Fibroblast of upper back skin (primary cell): ENCODE results near the gene GRK5.
"Not testable (repeated sequence)": the region's sequence is repeated elsewhere in the genome, so short reads cannot be mapped to it uniquely, and the experiment has no call there.

Experiments used
- DNase-seq: peaks from one replicate; pipeline ENCODE4 v3.0.0-alpha.2; 2013

Gene GRK5

GRCh38 chr10:119425102-119425880 is 217.9 kb downstream of the GRK5 start:
- DNase-seq: no peak

GRCh38 chr10:119425881-119426170 is 218.5 kb downstream of the GRK5 start:
- no peak for DNase-seq

GRCh38 chr10:119426699-119427098 is 219.3 kb downstream of the GRK5 start:
- no peak for DNase-seq

- DNase-seq: no peak
Observed at GRCh38 chr10:119427263-119427864, 220.0 kb downstream of the GRK5 start.

- peak; percentile 63 for DNase-seq
Observed at GRCh38 chr10:119428789-119429188, 221.4 kb downstream of the GRK5 start.

GRCh38 chr10:119429771-119430170 is 222.4 kb downstream of the GRK5 start:
- DNase-seq: no peak

GRCh38 chr10:119431034-119431772 is 223.8 kb downstream of the GRK5 start:
- no peak for DNase-seq

- no peak for DNase-seq
Observed at GRCh38 chr10:119431773-119432135, 224.4 kb downstream of the GRK5 start.

- not testable (repeated sequence) for DNase-seq
Observed at GRCh38 chr10:119434942-119435341, 227.6 kb downstream of the GRK5 start.

- DNase-seq: no peak
Observed at GRCh38 chr10:119438717-119439116, 231.3 kb downstream of the GRK5 start.

GRCh38 chr10:119439922-119440321 is 232.6 kb downstream of the GRK5 start:
- no peak for DNase-seq

GRCh38 chr10:119441151-119441821 is 233.9 kb downstream of the GRK5 start:
- DNase-seq: peak; percentile 83

- DNase-seq: no peak
Observed at GRCh38 chr10:119441921-119442757, 234.8 kb downstream of the GRK5 start.

GRCh38 chr10:119442758-119443060 is 235.3 kb downstream of the GRK5 start:
- DNase-seq: no peak

GRCh38 chr10:119443441-119443840 is 236.1 kb downstream of the GRK5 start:
- no peak for DNase-seq

GRCh38 chr10:119443970-119444660 is 236.7 kb downstream of the GRK5 start:
- no peak for DNase-seq

GRCh38 chr10:119444866-119445265 is 237.5 kb downstream of the GRK5 start:
- DNase-seq: no peak

GRCh38 chr10:119445311-119445934 is 238.1 kb downstream of the GRK5 start:
- peak; percentile 67 for DNase-seq

GRCh38 chr10:119445935-119446317 is 238.6 kb downstream of the GRK5 start:
- no peak for DNase-seq

GRCh38 chr10:119446441-119447277 is 239.3 kb downstream of the GRK5 start:
- no peak for DNase-seq

GRCh38 chr10:119447421-119447820 is 240.1 kb downstream of the GRK5 start:
- no peak for DNase-seq
